ENCODE results near the gene FLOT1. TPM values are rescaled to one million over a fixed set of nuclear protein-coding genes. Genes with fewer than 3 reads are reported as not detected.

The FLOT1 gene
- total and polyA plus RNA-seq, 9 of the 15 experiments (the other 6 are each of a cell fraction or from before 2014, with no cell fraction given) = 11.7 to 149 (median 118) TPM

- TF ChIP-seq SMARCC2 (IDR thresholded peaks at IDR 0.05; ENCODE audit: low read depth) (no peak; the same call in 1 of the 2 replicates), E2F4 (CRISPR knock-in tag; IDR thresholded peaks at IDR 0.05; ENCODE audit: low read depth) (no peak), ZBTB5 (IDR thresholded peaks at IDR 0.05) (peak; percentile 18; the same call in 1 of the 2 replicates), OTX1 (CRISPR knock-in tag; IDR thresholded peaks at IDR 0.05) (no peak), ZBTB34 (CRISPR knock-in tag; IDR thresholded peaks at IDR 0.05) (no peak), ZNF785 (CRISPR knock-in tag; IDR thresholded peaks at IDR 0.05) (no peak), PHF21A (IDR thresholded peaks at IDR 0.05; ENCODE audit: borderline replicate concordance, low read depth) (no peak), MAZ (CRISPR knock-in tag; conservative IDR thresholded peaks at IDR 0.05 in 1 of 2, IDR thresholded peaks at IDR 0.05 in 1 of 2) (peak; percentile 40 to 53; a peak in 2 of 4 replicates), KLF6 (CRISPR knock-in tag; IDR thresholded peaks at IDR 0.05; ENCODE audit: borderline replicate concordance) (no peak), SAFB (IDR thresholded peaks at IDR 0.05; ENCODE audit: borderline replicate concordance, low read depth, low read length) (no peak), ZBTB26 (CRISPR knock-in tag; IDR thresholded peaks at IDR 0.05) (no peak), SRF (CRISPR knock-in tag; IDR thresholded peaks at IDR 0.05) (0 out of 4 replicates have a peak, but pooled peaks of 1 of the 2 experiments have one; percentile 61), HOXB6 (CRISPR knock-in tag; IDR thresholded peaks at IDR 0.05; ENCODE audit: borderline replicate concordance) (no peak), ZNF347 (CRISPR knock-in tag; IDR thresholded peaks at IDR 0.05; ENCODE audit: low read depth) (no peak), GTF2E2 (tag; IDR thresholded peaks at IDR 0.05) (no peak; the same call in 1 of the 2 replicates), ZNF232 (CRISPR knock-in tag; IDR thresholded peaks at IDR 0.05) (no peak), SMARCB1 (IDR thresholded peaks at IDR 0.05; ENCODE audit: insufficient read length, low read depth) (no peak), TAF1 (IDR thresholded peaks at IDR 0.05; ENCODE audit: control insufficient read depth, extremely low read depth, insufficient read depth, low read length, severe bottlenecking) (no peak), WHSC1 (IDR thresholded peaks at IDR 0.05; ENCODE audit: low read length) (no peak), TGIF2 (CRISPR knock-in tag; IDR thresholded peaks at IDR 0.05) (no peak), CGGBP1 (CRISPR knock-in tag; IDR thresholded peaks at IDR 0.05) (no peak)
Measured at GRCh38 chr6:30722280-30723112, 20.0 kb downstream of the FLOT1 start (continued).
